Activated CD4-positive, alpha-beta memory T cell treated with anti-CD3 and anti-CD28 coated beads for 36 hours (primary cell): ENCODE measurements around the gene NRBP1. TPM values are rescaled to one million over a fixed set of nuclear protein-coding genes. Genes with fewer than 3 reads are reported as not detected.

Experiments
- CTCF ChIA-PET: fragments of 350-600 bp; sonication (Branson Sonifier 250); formaldehyde crosslinking; loops from one replicate; lab custom pipeline; 2021; ENCODE audit warnings: antibody characterized with exemption, inconsistent platforms; lab: Charles Lee
- POLR2A ChIA-PET: fragments of 350-600 bp; sonication (Branson Sonifier 250); formaldehyde crosslinking; loops from one replicate; lab custom pipeline; 2021; ENCODE audit warnings: antibody characterized with exemption; lab: Charles Lee
- DNase-seq: peaks from one replicate; pipeline ENCODE4 v3.0.0-alpha.2; 2020
- H3K27ac Mint-ChIP-seq: one replicate; pipeline ENCODE4 v1.8.0; 2021; ENCODE audit warnings: mixed read lengths
- H3K27me3 Mint-ChIP-seq: one replicate; pipeline ENCODE4 v1.8.0; 2021; ENCODE audit warnings: mixed read lengths
- H3K36me3 Mint-ChIP-seq: one replicate; pipeline ENCODE4 v1.8.0; 2021; ENCODE audit warnings: mixed read lengths
- H3K4me1 Mint-ChIP-seq: one replicate; pipeline ENCODE4 v1.8.0; 2021; ENCODE audit warnings: low read depth, mixed read lengths
- H3K4me3 Mint-ChIP-seq: one replicate; pipeline ENCODE4 v1.8.0; 2021; ENCODE audit warnings: mild to moderate bottlenecking, mixed read lengths
- H3K9me3 Mint-ChIP-seq: one replicate; pipeline ENCODE4 v1.8.0; 2021; ENCODE audit warnings: mixed read lengths
- intact Hi-C: fragments of 100-400 bp; cut with micrococcal nuclease; formaldehyde crosslinking; loops from one replicate; pipeline ENCODE4 v1.15.1; 2023
- total RNA-seq, 2 experiments: library from RNA; stranded (reverse); gene quantifications; one replicate each; pipeline ENCODE4 v1.2.3, GENCODE V29; 2021

NRBP1 gene
- total RNA-seq, 2 experiments from 2014 or later = 80.8 to 82.7 TPM

DNA sequence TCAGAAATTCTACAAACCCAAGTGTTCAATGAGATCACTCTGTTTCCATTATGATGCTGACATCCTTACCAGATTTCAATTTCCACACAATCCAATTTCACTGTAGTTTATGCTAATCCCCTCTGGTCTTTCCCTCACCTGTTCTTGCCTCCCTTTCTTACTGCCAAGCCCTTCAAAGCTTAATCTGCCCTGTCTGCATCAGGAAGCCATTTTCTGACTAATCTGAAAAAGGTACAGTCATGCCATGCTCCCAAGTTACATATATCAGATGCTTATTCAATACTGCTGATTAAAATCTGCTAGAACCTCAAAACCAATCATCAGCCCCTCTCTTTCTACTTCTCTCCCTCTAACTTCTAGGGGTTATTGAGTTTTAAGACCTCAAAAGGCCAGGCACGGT, 22.7 kb downstream of the NRBP1 start:
- intact Hi-C loops = no loop called here
- H3K9me3 Mint-ChIP-seq = no peaks in the 10 kb centered on the region
- H3K4me3 Mint-ChIP-seq = no peak overlapping the region
- H3K4me1 Mint-ChIP-seq = peaks cover 4% of the 10 kb centered on the region
- H3K36me3 Mint-ChIP-seq = peaks cover 4% of the 10 kb centered on the region
- ChIA-PET POLR2A (no interaction called here), CTCF (no interaction called here)
- DNase-seq = no peak
- H3K27me3 Mint-ChIP-seq = no peaks in the 10 kb centered on the region
- H3K27ac Mint-ChIP-seq = no peak overlapping the region

DNA sequence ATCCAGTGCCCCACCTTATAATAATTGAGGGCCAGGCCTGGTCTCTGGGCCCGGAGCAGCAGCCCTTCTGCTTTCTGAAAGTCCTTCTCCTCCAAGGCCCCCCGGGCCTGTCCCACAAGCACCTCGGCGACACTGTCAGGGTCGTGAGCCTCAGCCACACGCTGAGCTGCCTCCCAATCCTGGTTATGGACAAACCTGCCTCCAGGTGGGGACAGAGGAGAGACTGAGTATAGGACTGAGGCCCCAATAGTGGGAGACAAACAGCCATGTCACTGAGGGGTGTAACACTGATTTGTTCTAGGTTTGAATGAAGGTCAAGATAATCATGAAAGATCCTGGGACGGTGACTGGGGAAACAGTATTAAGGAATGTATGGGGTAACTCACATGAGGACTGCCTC, 25.5 kb downstream of the NRBP1 start:
- POLR2A ChIA-PET = no interaction called here
- DNase-seq = no peak
- no peak overlapping the region for H3K4me3 Mint-ChIP-seq
- intact Hi-C loops = no loop called here
- H3K4me1 Mint-ChIP-seq = peaks cover 4% of the 10 kb centered on the region
- no peaks in the 10 kb centered on the region for H3K27me3 Mint-ChIP-seq
- H3K9me3 Mint-ChIP-seq = no peaks in the 10 kb centered on the region
- CTCF ChIA-PET = no interaction called here
- no peak overlapping the region for H3K27ac Mint-ChIP-seq
- peaks cover 4% of the 10 kb centered on the region for H3K36me3 Mint-ChIP-seq

DNA sequence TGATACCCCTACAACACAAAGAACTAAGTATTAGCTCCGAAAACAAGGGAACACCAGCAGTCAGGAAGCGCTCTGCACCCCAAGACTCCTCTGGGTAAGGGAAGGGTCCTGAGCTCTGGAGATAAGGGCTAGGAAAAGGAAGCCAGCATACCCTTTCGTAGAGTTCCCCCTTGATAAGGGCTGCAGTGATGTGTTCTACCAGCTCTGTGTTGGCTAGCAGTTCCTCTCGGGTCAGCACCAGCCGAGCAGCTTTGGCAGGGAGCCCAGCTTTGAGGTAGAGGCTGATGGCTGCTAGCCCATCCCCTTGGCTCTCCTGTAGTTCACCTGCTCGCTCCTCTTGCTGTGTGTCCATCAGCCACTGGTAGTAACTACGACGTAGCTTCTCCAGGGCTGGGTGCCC, 32.7 kb downstream of the NRBP1 start:
- no peak overlapping the region for H3K4me3 Mint-ChIP-seq
- H3K4me1 Mint-ChIP-seq = no peaks in the 10 kb centered on the region
- intact Hi-C loops = no loop called here
- no peaks in the 10 kb centered on the region for H3K27me3 Mint-ChIP-seq
- H3K36me3 Mint-ChIP-seq = peaks cover 6% of the 10 kb centered on the region
- CTCF ChIA-PET = no interaction called here
- POLR2A ChIA-PET = no interaction called here
- no peak for DNase-seq
- no peak overlapping the region for H3K27ac Mint-ChIP-seq
- H3K9me3 Mint-ChIP-seq = no peaks in the 10 kb centered on the region

DNA sequence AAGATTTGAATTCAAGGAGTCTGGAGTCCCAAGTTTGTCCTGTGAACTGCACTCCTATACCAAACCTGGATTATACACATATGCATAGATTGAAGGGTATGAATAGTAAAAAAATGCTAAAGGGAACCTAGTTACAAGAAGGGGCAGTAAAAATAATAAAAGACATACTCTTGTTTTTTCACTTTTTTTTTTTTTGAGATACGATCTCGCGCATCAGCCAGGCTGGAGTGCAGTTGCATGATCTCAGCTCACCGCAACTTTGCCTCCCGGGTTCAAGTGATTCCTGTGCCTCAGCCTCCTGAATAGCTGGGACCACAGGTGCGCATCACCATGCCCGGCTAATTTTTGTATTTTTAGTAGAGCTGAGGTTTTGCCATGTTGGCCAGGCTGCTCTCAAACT, 36.0 kb downstream of the NRBP1 start:
- CTCF ChIA-PET = no interaction called here
- H3K27me3 Mint-ChIP-seq = no peaks in the 10 kb centered on the region
- POLR2A ChIA-PET = no interaction called here
- peaks cover 5% of the 10 kb centered on the region for H3K36me3 Mint-ChIP-seq
- no peaks in the 10 kb centered on the region for H3K4me1 Mint-ChIP-seq
- H3K27ac Mint-ChIP-seq = no peak overlapping the region
- no peak for DNase-seq
- no peaks in the 10 kb centered on the region for H3K9me3 Mint-ChIP-seq
- H3K4me3 Mint-ChIP-seq = no peak overlapping the region
- intact Hi-C loops = no loop called here

DNA sequence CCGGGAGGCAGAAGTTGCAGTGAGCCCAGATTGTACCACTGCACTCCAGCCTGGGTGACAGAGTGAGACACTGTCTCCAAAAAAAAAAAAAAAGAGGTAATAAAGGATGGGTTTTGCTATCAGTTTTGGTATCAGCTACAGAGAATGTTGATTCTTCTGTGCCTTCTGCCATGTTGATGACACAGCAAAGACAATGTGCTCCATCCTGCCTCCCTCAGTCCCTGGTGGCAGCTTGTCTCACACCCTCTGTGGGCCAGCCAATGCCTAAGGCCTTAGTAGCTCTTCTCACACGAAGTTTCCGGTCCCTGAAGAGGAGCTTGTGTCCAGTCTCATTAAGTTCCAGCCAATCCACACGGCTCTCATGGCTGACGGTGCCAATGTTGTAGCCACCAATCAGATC, 43.5 kb downstream of the NRBP1 start:
- Mint-ChIP-seq H3K4me1 (no peaks in the 10 kb centered on the region), H3K9me3 (no peaks in the 10 kb centered on the region), H3K4me3 (no peak overlapping the region), H3K36me3 (peaks cover 8% of the 10 kb centered on the region), H3K27ac (no peak overlapping the region), H3K27me3 (no peaks in the 10 kb centered on the region)
- ChIA-PET POLR2A (no interaction called here), CTCF (no interaction called here)
- intact Hi-C loops = no loop called here
- no peak for DNase-seq

DNA sequence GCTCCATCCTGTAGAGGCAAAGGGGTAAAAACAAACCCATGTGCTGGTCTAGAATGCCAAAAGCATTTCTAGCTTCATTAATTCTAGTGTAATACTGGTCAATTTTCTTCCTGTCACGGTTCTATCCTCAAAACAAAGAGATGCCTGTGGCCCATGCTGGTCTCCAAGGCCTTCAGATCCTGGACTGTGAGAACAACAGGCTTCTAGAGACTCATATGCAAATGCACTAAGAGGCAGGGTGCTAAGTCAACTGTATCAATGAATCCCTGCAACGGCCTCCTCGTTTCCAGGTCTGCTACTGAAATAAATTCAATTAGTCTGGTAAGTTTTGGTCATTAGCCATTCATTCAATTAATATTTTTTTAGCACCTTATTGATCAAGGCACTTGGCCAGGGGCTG, 57.1 kb downstream of the NRBP1 start:
- no peak for DNase-seq
- CTCF ChIA-PET = interaction anchor here (0.7 kb wide), 1 partner anchor 37 kb away, joined by 3 read pairs; no protein-coding TSS in a partner anchor
- intact Hi-C loops = no loop called here
- no peaks in the 10 kb centered on the region for H3K27me3 Mint-ChIP-seq
- no peaks in the 10 kb centered on the region for H3K9me3 Mint-ChIP-seq
- no peak overlapping the region for H3K4me3 Mint-ChIP-seq
- no peak overlapping the region for H3K27ac Mint-ChIP-seq
- H3K36me3 Mint-ChIP-seq = peaks cover 3% of the 10 kb centered on the region
- POLR2A ChIA-PET = no interaction called here
- H3K4me1 Mint-ChIP-seq = peaks cover 18% of the 10 kb centered on the region

DNA sequence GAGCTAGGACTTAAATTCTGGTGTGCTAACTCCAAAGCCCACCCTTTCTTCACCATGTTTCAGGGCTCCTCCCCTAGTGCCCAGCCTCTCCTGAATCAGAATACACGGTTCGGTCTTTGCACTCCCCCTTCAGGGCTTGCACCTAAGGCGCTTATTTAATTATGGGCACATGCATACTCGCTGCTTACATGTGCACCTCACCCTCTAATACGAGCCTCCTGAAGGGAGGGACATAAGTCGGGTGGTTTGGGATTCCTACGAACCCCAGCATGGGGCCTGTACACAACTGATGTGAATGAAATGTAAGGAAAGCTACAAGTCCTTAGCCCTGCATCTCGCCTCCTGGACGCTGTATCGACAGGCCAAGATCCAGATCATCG, 60.7 kb downstream of the NRBP1 start:
- DNase-seq = no peak
- intact Hi-C loops = loop anchor here (1.0 to 2.0 kb wide), 8 partner anchors 61 to 194 kb away; partner anchors contain the start of genes CCDC121, GPN1, GTF3C2 and NRBP1
- Mint-ChIP-seq H3K4me3 (peak overlapping the region; percentile 88), H3K27me3 (peaks cover 10% of the 10 kb centered on the region), H3K4me1 (peaks cover 30% of the 10 kb centered on the region), H3K36me3 (peaks cover 3% of the 10 kb centered on the region), H3K27ac (peak overlapping the region; percentile 76), H3K9me3 (no peaks in the 10 kb centered on the region)
- ChIA-PET CTCF (no interaction called here), POLR2A (no interaction called here)

DNA sequence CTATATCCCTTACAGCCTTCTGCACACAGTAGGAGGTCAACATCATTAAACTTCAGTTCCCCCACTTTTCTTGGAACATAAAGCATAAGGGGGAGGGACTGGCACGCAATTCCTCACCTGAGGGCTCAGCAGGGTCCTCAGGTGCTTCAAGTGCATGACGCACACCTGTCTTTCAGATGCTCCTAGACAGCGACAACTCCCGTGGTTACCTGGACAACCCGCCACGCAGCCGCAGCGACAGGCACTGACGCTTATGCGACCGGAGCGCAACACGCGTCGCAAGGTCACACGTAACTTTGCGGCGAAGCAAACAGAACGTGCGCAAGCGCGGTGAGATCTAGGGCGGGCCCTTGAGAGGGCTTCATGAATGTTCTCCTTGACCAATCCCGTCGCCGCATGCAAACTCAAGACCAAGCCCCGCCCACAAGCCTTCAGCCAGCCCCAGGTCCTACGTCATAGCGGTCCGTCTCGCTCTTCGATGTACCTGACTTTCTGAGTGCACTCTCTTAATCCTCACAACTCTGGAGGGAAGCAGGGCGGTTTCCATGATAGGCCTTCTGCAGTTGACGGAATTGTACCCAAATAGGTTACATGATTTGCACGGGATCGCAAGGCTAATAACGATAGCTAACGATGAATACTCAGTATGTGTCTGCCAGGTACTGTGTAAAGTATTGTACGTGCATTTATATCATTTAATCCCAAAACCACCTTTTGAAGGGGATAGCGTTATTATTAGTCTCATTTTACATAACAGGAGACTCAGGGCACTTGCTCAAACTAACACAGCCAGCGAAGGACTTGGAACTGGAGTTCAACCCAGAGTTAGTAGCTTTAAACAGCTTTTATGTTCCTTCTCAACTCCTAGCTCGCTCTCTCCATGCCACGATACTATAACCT, 61.3 kb downstream of the NRBP1 start, which contains the start of gene IFT172:
TSS of gene IFT172 (minus strand) at position 246 of the 900 bp plus-strand sequence. CDS start at position 156, 90 bp downstream.
- Mint-ChIP-seq H3K4me1 (peaks cover 31% of the 10 kb centered on the region), H3K4me3 (peak within 1 kb of the TSS; percentile 88), H3K27me3 (peaks cover 14% of the 10 kb centered on the region), H3K27ac (peak within 1 kb of the TSS; percentile 76), H3K36me3 (peaks cover 3% of the 10 kb centered on the region), H3K9me3 (no peaks in the 10 kb centered on the region)
- POLR2A ChIA-PET = interaction anchor here (0.8 kb wide), 1 partner anchor 61 kb away, joined by 3 read pairs; the partner anchor contains the start of gene NRBP1
- CTCF ChIA-PET = no interaction called here
- intact Hi-C loops = loop anchor here (1.0 to 2.0 kb wide), 8 partner anchors 61 to 194 kb away; partner anchors contain the start of genes CCDC121, GPN1, GTF3C2 and NRBP1
- peak; percentile 100 for DNase-seq

Other genes starting within 250 kb of the NRBP1 start
- 10 to 100 TPM; 84.0 to 92.7 TPM for gene ATRAID, start 216.6 kb upstream of the NRBP1 start, total RNA-seq
- 10 to 100 TPM; 29.2 to 30.2 TPM for gene SLC5A6, start 216.4 kb upstream of the NRBP1 start, total RNA-seq
- 100 to 1,000 TPM in 1 of 2 experiments, 10 to 100 TPM in 1; 99.7 to 102 TPM for gene CAD, start 211.3 kb upstream of the NRBP1 start, total RNA-seq
- gene SLC30A3, start 165.6 kb upstream of the NRBP1 start, total RNA-seq = under 1 TPM; 0.86 to 0.90 TPM
- under 1 TPM in 1 of 2 experiments, not detected in 1; 0.19 TPM for gene DNAJC5G, start 153.2 kb upstream of the NRBP1 start, total RNA-seq
- not detected for gene TRIM54, start 146.2 kb upstream of the NRBP1 start, total RNA-seq
- gene UCN, start 120.2 kb upstream of the NRBP1 start, total RNA-seq = 1 to 10 TPM; 1.8 to 1.9 TPM
- gene MPV17, start 105.5 kb upstream of the NRBP1 start, total RNA-seq = 10 to 100 TPM; 85.5 to 86.0 TPM
- gene GTF3C2, start 71.9 kb upstream of the NRBP1 start, total RNA-seq = 10 to 100 TPM; 55.2 to 64.5 TPM
- gene EIF2B4, start 58.3 kb upstream of the NRBP1 start, total RNA-seq = 10 to 100 TPM; 34.6 to 36.5 TPM
- 10 to 100 TPM; 91.2 to 93.2 TPM for gene SNX17, start 58.0 kb upstream of the NRBP1 start, total RNA-seq
- 1 to 10 TPM; 8.6 to 9.7 TPM for gene ZNF513, start 47.9 kb upstream of the NRBP1 start, total RNA-seq
- 100 to 1,000 TPM; 127 to 132 TPM for gene PPM1G, start 19.0 kb upstream of the NRBP1 start, total RNA-seq
- 1 to 10 TPM; 5.4 to 6.4 TPM for gene KRTCAP3, start 13.8 kb downstream of the NRBP1 start, total RNA-seq
- 1 to 10 TPM; 7.7 to 8.2 TPM for gene IFT172, start 61.1 kb downstream of the NRBP1 start, total RNA-seq
- gene FNDC4, start 66.6 kb downstream of the NRBP1 start, total RNA-seq = under 1 TPM; 0.22 to 0.38 TPM
- gene GCKR, start 68.2 kb downstream of the NRBP1 start, total RNA-seq = not detected
- 10 to 100 TPM; 27.4 to 30.0 TPM for gene ZNF512, start 154.4 kb downstream of the NRBP1 start, total RNA-seq
- under 1 TPM; 0.34 to 0.36 TPM for gene CCDC121, start 200.4 kb downstream of the NRBP1 start, total RNA-seq
- gene GPN1, start 200.4 kb downstream of the NRBP1 start, total RNA-seq = 10 to 100 TPM; 54.4 to 56.8 TPM
- gene SUPT7L, start 235.0 kb downstream of the NRBP1 start, total RNA-seq = 10 to 100 TPM; 30.1 to 30.3 TPM
- gene SLC4A1AP, start 235.3 kb downstream of the NRBP1 start, total RNA-seq = 10 to 100 TPM; 26.5 TPM